ENCODE measurements around the gene CHD9NB. TPM values are rescaled to one million over a fixed set of nuclear protein-coding genes. Genes with fewer than 3 reads are reported as not detected.

CHD9NB gene
- polyA plus RNA-seq, 3 donors = not detected

DNA sequence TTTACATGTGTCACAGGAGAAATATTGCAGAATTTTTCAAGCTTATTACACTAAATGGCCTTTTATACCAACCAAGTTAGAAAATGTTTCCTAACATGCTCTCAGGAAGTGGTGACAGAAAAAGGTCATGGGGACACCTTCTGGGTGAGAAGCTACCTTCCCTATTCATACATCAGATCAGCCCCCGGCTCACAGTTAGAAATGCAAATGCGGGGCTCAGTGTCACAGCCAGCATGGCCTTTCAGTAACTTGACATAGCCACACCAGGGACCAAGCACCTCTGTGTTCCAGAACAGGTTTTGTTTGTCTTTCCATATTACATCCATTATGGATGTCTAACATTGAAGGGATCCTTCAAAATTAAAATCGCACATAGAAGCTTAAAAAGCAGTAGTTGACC, 59.5 kb downstream of the CHD9NB start:
- TF ChIP-seq, protein P1, sequence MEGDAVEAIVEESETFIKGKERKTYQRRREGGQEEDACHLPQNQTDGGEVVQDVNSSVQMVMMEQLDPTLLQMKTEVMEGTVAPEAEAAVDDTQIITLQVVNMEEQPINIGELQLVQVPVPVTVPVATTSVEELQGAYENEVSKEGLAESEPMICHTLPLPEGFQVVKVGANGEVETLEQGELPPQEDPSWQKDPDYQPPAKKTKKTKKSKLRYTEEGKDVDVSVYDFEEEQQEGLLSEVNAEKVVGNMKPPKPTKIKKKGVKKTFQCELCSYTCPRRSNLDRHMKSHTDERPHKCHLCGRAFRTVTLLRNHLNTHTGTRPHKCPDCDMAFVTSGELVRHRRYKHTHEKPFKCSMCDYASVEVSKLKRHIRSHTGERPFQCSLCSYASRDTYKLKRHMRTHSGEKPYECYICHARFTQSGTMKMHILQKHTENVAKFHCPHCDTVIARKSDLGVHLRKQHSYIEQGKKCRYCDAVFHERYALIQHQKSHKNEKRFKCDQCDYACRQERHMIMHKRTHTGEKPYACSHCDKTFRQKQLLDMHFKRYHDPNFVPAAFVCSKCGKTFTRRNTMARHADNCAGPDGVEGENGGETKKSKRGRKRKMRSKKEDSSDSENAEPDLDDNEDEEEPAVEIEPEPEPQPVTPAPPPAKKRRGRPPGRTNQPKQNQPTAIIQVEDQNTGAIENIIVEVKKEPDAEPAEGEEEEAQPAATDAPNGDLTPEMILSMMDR (IDR thresholded peaks at IDR 0.05) = no peak
- no peak overlapping the region for H3K27ac Mint-ChIP-seq
- peaks cover 2 to 6% (median 5%) of the 10 kb centered on the region in 3 donors for H3K27me3 Mint-ChIP-seq (ENCODE audit: low read depth in 3 of 3)
- H3K4me2 ChIP-seq (replicated peaks; ENCODE audit: extremely low read depth, low read length, poor library complexity, severe bottlenecking) = no peak overlapping the region
- H2AFZ ChIP-seq (ENCODE audit: insufficient read depth, low read depth, low read length, poor library complexity, severe bottlenecking) = no peak overlapping the region
- no peaks in the 10 kb centered on the region for H3K4me1 Mint-ChIP-seq
- intact Hi-C loops (cut with micrococcal nuclease) = no loop called here
- H3K4me1 ChIP-seq (ENCODE audit: control insufficient read depth in 1 of 2, insufficient read depth in 2 of 2, low read length in 2 of 2) = no peaks in the 10 kb centered on the region
- 40% methylated on average over 1 of the region's 3 CpGs for WGBS (ENCODE audit: insufficient coverage)
- no peaks in the 10 kb centered on the region for H3K9me3 ChIP-seq (replicated peaks in 1 of 2; ENCODE audit: control insufficient read depth in 1 of 2, insufficient read depth in 1 of 2, low read length in 2 of 2)
- no peak overlapping the region for H3K9ac ChIP-seq (ENCODE audit: insufficient read depth, low read length, poor library complexity, severe bottlenecking)
- H3K27ac ChIP-seq (ENCODE audit: low read depth in 1 of 2, low read length in 2 of 2) = no peak overlapping the region
- H3K9me3 Mint-ChIP-seq = peaks cover 0 to 3% (median 0%) of the 10 kb centered on the region in 7 donors
- no peaks in the 10 kb centered on the region for H4K20me1 ChIP-seq (ENCODE audit: insufficient read depth, low read length)
- no peak overlapping the region for H3K4me3 ChIP-seq (replicated peaks in 1 of 3; ENCODE audit: low read depth in 2 of 3, low read length in 3 of 3)
- no peaks in the 10 kb centered on the region for H3K36me3 ChIP-seq (replicated peaks in 1 of 2; ENCODE audit: control insufficient read depth in 1 of 2, insufficient read depth in 2 of 2, low read length in 2 of 2)
- H3K27me3 ChIP-seq (ENCODE audit: control insufficient read depth in 2 of 2, insufficient read depth in 2 of 2, low read length in 2 of 2) = no peaks in the 10 kb centered on the region
- H3K36me3 Mint-ChIP-seq = no peaks in the 10 kb centered on the region
- H3K4me3 Mint-ChIP-seq = no peak overlapping the region
- no peak for DNase-seq
- no peaks in the 10 kb centered on the region for H3K79me2 ChIP-seq (ENCODE audit: insufficient read depth, low read length)

DNA sequence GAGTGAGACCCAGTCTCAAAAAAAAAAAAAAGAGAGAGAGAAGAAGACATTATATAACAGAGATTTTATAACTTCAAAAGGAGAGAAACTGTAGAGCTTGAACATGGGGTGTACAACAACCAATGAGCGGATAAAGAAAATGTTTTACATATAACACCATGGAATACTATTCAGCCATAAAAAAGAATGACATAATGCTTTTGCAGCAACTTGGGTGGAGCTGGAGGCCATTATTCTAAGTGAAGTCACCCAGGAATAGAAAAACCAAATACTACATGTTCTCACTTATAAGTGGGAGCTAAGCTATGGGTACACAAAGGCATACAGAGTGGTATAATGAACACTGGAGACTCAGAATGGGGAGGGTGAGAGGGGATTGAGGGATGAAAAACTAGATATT, 61.1 kb downstream of the CHD9NB start:
- H3K27me3 Mint-ChIP-seq (ENCODE audit: low read depth in 3 of 3) = peaks cover 2 to 6% (median 5%) of the 10 kb centered on the region in 3 donors

More for the DNA sequence above, 61.1 kb downstream of the CHD9NB start:
- H3K36me3 Mint-ChIP-seq = no peaks in the 10 kb centered on the region
- Histone ChIP-seq H3K4me3 (replicated peaks in 1 of 3; ENCODE audit: low read depth in 2 of 3, low read length in 3 of 3) (no peak overlapping the region), H3K79me2 (ENCODE audit: insufficient read depth, low read length) (no peaks in the 10 kb centered on the region), H3K4me2 (replicated peaks; ENCODE audit: extremely low read depth, low read length, poor library complexity, severe bottlenecking) (no peak overlapping the region), H4K20me1 (ENCODE audit: insufficient read depth, low read length) (no peaks in the 10 kb centered on the region), H2AFZ (ENCODE audit: insufficient read depth, low read depth, low read length, poor library complexity, severe bottlenecking) (no peak overlapping the region), H3K9me3 (replicated peaks in 1 of 2; ENCODE audit: control insufficient read depth in 1 of 2, insufficient read depth in 1 of 2, low read length in 2 of 2) (no peaks in the 10 kb centered on the region), H3K27me3 (ENCODE audit: control insufficient read depth in 2 of 2, insufficient read depth in 2 of 2, low read length in 2 of 2) (no peaks in the 10 kb centered on the region), H3K4me1 (ENCODE audit: control insufficient read depth in 1 of 2, insufficient read depth in 2 of 2, low read length in 2 of 2) (no peaks in the 10 kb centered on the region), H3K9ac (ENCODE audit: insufficient read depth, low read length, poor library complexity, severe bottlenecking) (no peak overlapping the region), H3K36me3 (replicated peaks in 1 of 2; ENCODE audit: control insufficient read depth in 1 of 2, insufficient read depth in 2 of 2, low read length in 2 of 2) (no peaks in the 10 kb centered on the region), H3K27ac (ENCODE audit: low read depth in 1 of 2, low read length in 2 of 2) (no peak overlapping the region)
- intact Hi-C loops (cut with micrococcal nuclease) = no loop called here
- H3K9me3 Mint-ChIP-seq = peaks cover 0 to 3% (median 0%) of the 10 kb centered on the region in 7 donors
- no peak overlapping the region for H3K4me3 Mint-ChIP-seq
- no peak overlapping the region for H3K27ac Mint-ChIP-seq
- no CpG with 5 or more reads among the region's 1 CpG for WGBS (ENCODE audit: insufficient coverage)
- TF ChIP-seq, protein P1 (IDR thresholded peaks at IDR 0.05) = no peak
- H3K4me1 Mint-ChIP-seq = no peaks in the 10 kb centered on the region
- no peak for DNase-seq

Other genes starting within 250 kb of the CHD9NB start
- 10 to 100 TPM; 15.8 to 26.1 (median 22.5) TPM for gene CHD9, start 2.1 kb upstream of the CHD9NB start, polyA plus RNA-seq